Measurements from ENCODE around the gene CYP27A1. TPM values are rescaled to one million over a fixed set of nuclear protein-coding genes. Genes with fewer than 3 reads are reported as not detected.

CYP27A1 gene
- total and polyA plus RNA-seq, 9 of the 15 experiments (the other 6 are each of a cell fraction or from before 2014, with no cell fraction given): 0.20 TPM; not detected in 8

GRCh38 chr2:218819093-218819492, 37.1 kb downstream of the CYP27A1 start:
- intact Hi-C loops (cut with micrococcal nuclease) (no loop called here), in situ Hi-C loops (cut with MboI) (no loop called here)
- Histone ChIP-seq H3K9me1 (ENCODE audit: control insufficient read depth, insufficient read depth, low read length) (no peaks in the 10 kb centered on the region), H3K27ac (ENCODE audit: extremely low read depth, low read depth, low read length) (no peak overlapping the region), H3K9me3 (replicated peaks; ENCODE audit: control insufficient read depth, insufficient read depth, low read depth, low read length) (no peaks in the 10 kb centered on the region), H3K79me2 (ENCODE audit: control insufficient read depth, insufficient read depth, low read length) (no peaks in the 10 kb centered on the region), H3K27me3 (ENCODE audit: control insufficient read depth in 2 of 2, insufficient read depth in 2 of 2, low read length in 2 of 2) (peaks cover 11 to 61% of the 10 kb centered on the region in 2 experiments; a peak in 3 of 5 replicates), H4K20me1 (replicated peaks; ENCODE audit: control insufficient read depth, insufficient read depth, low read length) (no peaks in the 10 kb centered on the region; the same call in 1 of the 2 replicates), H3K4me1 (replicated peaks in 1 of 2; ENCODE audit: control insufficient read depth in 2 of 2, insufficient read depth in 2 of 2, low read length in 2 of 2) (no peaks in the 10 kb centered on the region; a peak in 1 of 5 replicates), H2AFZ (ENCODE audit: low read depth, low read length) (no peak overlapping the region), H3K4me3 (no peak overlapping the region), H3K4me2 (ENCODE audit: insufficient read depth, low read length) (no peak overlapping the region), H3K9ac (ENCODE audit: insufficient read depth in 1 of 2, low read depth in 2 of 2, low read length in 2 of 2) (no peak overlapping the region), H3K36me3 (ENCODE audit: control insufficient read depth, insufficient read depth, low read length) (no peaks in the 10 kb centered on the region)
- no TSS peak for BruUV-seq (replicated peaks)
- ATAC-seq (no peak), DNase-seq (ENCODE audit: extremely low read depth in 1 of 4, low spot score in 3 of 4) (no peak), FAIRE-seq (no peak)
- ChIA-PET CTCF (ENCODE audit: low intra/inter-chr PET ratio) (no interaction called here), POLR2A (interaction anchor here (0.7 kb wide), 1 partner anchor 10 kb away, joined by 3 read pairs; no protein-coding TSS in a partner anchor)
- TF ChIP-seq ZBTB5 (IDR thresholded peaks at IDR 0.05) (no peak), TCF7L2 (IDR thresholded peaks at IDR 0.05; ENCODE audit: low read depth, low read length) (no peak), POLR2A (conservative IDR thresholded peaks at IDR 0.05) (no peak), NR4A1 (CRISPR knock-in tag; IDR thresholded peaks at IDR 0.05) (no peak), NR4A1 (tag; IDR thresholded peaks at IDR 0.05) (no peak), TEAD4 (IDR thresholded peaks at IDR 0.05; ENCODE audit: low read length) (no peak), TEAD4 (CRISPR knock-in tag; IDR thresholded peaks at IDR 0.05; ENCODE audit: borderline replicate concordance) (no peak), COPS2 (conservative IDR thresholded peaks at IDR 0.05) (no peak), MEF2D (tag; conservative IDR thresholded peaks at IDR 0.05; ENCODE audit: low read depth) (no peak), POLR2G (IDR thresholded peaks at IDR 0.05; ENCODE audit: low read depth, low read length) (no peak), MTA2 (IDR thresholded peaks at IDR 0.05; ENCODE audit: low read depth) (no peak), TAF9B (IDR thresholded peaks at IDR 0.05; ENCODE audit: partially characterized antibody) (no peak)
- 8% methylated on average over 5 of the region's 7 CpGs for WGBS (ENCODE audit: insufficient coverage, low coverage, missing lambda C conversion rate)

All from K562 (cell line).